ENCODE data around the gene STH.

- TF ChIP-seq CTCF (IDR thresholded peaks at IDR 0.05): no peak
- no peak for TF ChIP-seq POLR2A (IDR thresholded peaks at IDR 0.05)
Observed at GRCh38 chr17:46000757-46001156, 1.7 kb downstream of the STH start.

Measured in body of pancreas (tissue), 4 donors.